Activated CD8-positive, alpha-beta memory T cell treated with anti-CD3 and anti-CD28 coated beads for 1 hour (primary cell): Measurements from ENCODE around the gene RHO.

ENCODE experiments used
- DNase-seq, 2 donors: peaks; one replicate each; pipeline ENCODE4 v3.0.0-alpha.2; 2020; ENCODE audit warnings: low read depth in 1 of 2; ENCODE audit errors: extremely low read depth in 1 of 2

The RHO gene

GRCh38 chr3:129558772-129559564, 30.5 kb downstream of the RHO start:
- no peak for DNase-seq

- DNase-seq: no peak
Measured at GRCh38 chr3:129559565-129560079, 31.2 kb downstream of the RHO start.

- no peak for DNase-seq
Measured at GRCh38 chr3:129560269-129560787, 31.9 kb downstream of the RHO start.

GRCh38 chr3:129560911-129561594, 32.6 kb downstream of the RHO start:
- DNase-seq: no peak

GRCh38 chr3:129561619-129562248, 33.3 kb downstream of the RHO start:
- no peak for DNase-seq

- no peak for DNase-seq
Measured at GRCh38 chr3:129562803-129563202, 34.4 kb downstream of the RHO start.

- DNase-seq: no peak
Measured at GRCh38 chr3:129563332-129563731, 34.9 kb downstream of the RHO start.

GRCh38 chr3:129563850-129564535, 35.6 kb downstream of the RHO start:
- DNase-seq: no peak

GRCh38 chr3:129564981-129565644, 36.7 kb downstream of the RHO start:
- no peak for DNase-seq

- no peak for DNase-seq
Measured at GRCh38 chr3:129565902-129566301, 37.5 kb downstream of the RHO start.

- no peak for DNase-seq
Measured at GRCh38 chr3:129567176-129567705, 38.8 kb downstream of the RHO start.

GRCh38 chr3:129567939-129568338, 39.5 kb downstream of the RHO start:
- no peak for DNase-seq

- DNase-seq: no peak
Measured at GRCh38 chr3:129569856-129570255, 41.4 kb downstream of the RHO start.

GRCh38 chr3:129571605-129572547, 43.4 kb downstream of the RHO start:
- DNase-seq: no peak

GRCh38 chr3:129572603-129573002, 44.2 kb downstream of the RHO start:
- DNase-seq: no peak

- no peak for DNase-seq
Measured at GRCh38 chr3:129573493-129573892, 45.1 kb downstream of the RHO start.

GRCh38 chr3:129574206-129574605, 45.8 kb downstream of the RHO start:
- DNase-seq: no peak

GRCh38 chr3:129575233-129575996, 47.0 kb downstream of the RHO start:
- DNase-seq: no peak
